Fibroblast of pulmonary artery (primary cell): Measurements from ENCODE around the gene BSN.

Experiments used
- DNase-seq: peaks from one replicate; pipeline ENCODE4 v3.0.0-alpha.2; 2010; ENCODE audit warnings: low read depth
- H3K4me3 ChIP-seq: replicated peaks from 2 replicates; pipeline ENCODE4 v1.5.1; 2011; ENCODE audit warnings: low read depth, mild to moderate bottlenecking, control low read depth, low read length, moderate library complexity
- TF ChIP-seq, protein P1 (sequence below): IDR thresholded peaks from 2 replicates; pipeline ENCODE4 v1.5.1; 2011; ENCODE audit warnings: mild to moderate bottlenecking, control low read depth, low read length, inconsistent platforms; ENCODE audit errors: missing control alignments

BSN gene

DNA sequence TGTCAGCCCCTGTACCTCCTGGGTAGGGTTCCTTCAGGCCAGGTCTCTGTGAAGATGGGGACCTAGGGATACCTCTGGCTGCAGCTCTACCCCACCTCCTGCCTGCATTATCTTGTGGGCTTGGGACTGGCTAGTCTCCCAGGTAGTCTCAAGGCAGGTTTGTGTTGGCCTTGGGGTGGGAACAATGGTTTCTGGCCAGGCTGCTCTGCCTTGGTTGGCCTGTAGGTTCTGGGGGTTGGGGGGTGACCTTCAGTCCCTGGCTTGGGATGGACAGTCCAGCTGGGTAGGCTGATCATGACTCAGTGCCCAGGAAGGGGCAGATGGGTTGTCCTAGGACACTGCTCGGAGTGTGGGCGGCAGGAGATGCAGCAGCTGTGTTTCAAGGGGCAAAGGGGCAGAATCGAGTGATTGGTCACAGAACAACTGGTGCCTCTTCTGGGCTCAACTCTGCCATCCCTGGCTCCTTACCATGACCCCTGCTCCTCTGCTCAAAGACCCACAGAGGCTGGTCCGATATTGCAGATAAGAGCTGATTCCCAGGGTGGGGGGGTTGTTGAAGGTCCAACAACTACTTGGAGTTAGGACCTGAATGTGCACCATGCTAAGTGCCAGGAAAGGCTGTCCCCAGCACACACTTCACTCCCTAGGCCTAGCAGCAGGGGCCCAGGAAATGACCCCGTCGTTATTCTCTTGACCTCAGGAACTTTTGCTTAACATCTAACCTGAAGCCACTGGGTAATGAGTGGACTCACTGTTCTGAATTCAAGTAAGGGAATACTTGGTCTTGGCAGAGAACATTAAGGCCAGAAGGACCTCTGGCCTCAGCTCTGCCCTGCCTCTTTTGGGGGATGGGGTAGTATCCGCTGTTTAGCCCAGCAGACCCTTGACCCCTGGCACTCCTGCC is 18.1 kb upstream of the BSN start:
- DNase-seq: no peak
- H3K4me3 ChIP-seq: no peak overlapping the region
- TF ChIP-seq, protein P1, sequence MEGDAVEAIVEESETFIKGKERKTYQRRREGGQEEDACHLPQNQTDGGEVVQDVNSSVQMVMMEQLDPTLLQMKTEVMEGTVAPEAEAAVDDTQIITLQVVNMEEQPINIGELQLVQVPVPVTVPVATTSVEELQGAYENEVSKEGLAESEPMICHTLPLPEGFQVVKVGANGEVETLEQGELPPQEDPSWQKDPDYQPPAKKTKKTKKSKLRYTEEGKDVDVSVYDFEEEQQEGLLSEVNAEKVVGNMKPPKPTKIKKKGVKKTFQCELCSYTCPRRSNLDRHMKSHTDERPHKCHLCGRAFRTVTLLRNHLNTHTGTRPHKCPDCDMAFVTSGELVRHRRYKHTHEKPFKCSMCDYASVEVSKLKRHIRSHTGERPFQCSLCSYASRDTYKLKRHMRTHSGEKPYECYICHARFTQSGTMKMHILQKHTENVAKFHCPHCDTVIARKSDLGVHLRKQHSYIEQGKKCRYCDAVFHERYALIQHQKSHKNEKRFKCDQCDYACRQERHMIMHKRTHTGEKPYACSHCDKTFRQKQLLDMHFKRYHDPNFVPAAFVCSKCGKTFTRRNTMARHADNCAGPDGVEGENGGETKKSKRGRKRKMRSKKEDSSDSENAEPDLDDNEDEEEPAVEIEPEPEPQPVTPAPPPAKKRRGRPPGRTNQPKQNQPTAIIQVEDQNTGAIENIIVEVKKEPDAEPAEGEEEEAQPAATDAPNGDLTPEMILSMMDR: no peak

DNA sequence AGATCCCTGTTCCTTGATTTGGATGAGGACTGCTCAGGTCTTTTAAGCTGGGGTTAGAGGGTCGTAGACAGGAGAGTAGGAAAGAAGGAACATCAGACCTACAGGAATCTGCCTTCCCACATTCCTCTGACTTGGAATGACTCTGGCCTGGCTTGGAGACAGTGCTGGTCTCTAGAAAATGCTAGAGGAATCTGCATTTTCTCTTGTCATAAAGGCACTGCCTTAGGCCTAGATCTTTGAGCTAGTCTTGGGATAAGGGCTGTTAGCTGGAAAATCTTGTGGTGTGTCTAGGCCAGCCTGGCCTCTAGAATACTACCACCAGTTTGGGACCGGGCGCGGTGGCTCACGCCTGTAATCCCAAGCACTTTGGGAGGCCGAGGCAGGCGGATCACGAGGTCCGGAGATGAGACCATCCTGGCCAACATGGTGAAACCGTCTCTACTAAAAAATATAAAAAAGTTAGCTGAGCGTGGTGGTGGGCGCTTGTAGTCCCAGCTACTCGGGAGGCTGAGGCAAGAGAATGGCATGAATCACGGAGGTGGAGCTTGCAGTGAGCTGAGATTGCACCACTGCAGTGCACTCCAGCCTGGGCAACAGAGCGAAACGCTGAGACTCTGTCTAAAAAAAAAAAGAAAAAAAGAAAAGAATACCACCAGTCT is 17.3 kb upstream of the BSN start:
- DNase-seq: no peak
- no peak overlapping the region for H3K4me3 ChIP-seq
- TF ChIP-seq, protein P1: no peak

DNA sequence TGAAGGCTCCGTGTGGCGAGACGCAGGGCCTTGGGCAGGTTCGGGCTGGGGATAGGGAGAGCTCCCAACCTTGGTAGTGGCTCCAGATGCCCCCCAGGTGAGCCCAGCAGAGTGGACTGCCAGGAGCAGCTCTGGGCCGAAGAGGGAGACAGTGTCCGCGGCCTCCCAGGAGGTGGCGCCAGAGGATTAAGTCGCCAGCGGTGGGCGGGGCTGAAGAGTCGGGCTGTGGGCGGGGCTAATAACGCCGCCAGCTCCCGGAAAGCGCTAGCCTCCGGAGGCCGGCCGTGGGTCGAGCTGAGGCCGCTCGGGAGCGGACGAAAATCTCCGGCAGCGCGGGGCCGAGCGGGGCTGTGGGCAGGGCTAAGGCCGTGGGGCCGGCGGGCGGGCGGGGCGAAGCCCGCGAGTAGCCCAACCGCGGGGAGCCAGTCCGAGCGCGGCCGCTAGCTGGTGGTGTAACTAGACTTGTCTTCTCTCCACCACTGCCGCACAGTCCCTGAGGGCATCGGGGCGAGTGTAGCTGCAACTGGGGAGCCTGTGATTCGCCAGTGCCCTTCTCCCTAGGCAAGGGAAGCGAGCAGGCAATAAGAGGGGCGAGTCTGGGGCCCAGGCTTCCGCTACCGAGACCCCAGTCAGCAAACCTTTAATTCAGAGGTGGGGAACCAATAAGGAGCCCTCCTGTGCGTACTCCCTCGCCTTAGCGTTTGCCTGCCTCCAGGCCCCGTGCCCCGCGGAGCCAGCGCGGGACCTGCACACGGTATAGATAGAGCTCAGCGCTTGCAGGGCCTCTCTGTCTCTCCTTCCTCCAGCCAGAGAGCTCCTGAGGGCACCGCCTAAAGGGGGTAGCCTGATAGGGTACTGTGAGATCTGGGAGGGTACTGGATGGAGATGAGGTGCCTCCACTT is 14.4 kb upstream of the BSN start:
- TF ChIP-seq, protein P1: peak; percentile 70
- H3K4me3 ChIP-seq: peak overlapping the region; percentile 57
- DNase-seq: peak; percentile 96

DNA sequence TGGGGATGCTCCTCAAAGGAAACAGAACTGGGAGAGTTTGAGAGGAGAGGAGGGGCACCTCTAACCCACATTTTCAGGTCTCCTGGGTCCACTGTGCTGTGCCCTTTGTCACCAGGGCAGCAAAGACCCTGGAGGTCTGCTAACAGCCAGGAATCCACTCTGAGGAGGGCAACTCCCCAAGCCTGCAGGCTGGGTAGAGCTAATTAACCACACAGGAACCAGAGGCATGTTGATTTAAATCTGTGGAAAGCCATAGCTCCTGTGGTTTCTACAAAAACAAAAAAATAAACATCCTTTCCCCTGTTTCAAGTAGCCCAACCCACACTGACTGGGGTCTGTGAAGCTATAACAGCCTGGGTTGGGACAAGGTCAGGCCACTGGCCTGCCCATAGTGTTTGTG is 2.2 kb upstream of the BSN start:
- DNase-seq: no peak
- H3K4me3 ChIP-seq: no peak overlapping the region
- TF ChIP-seq, protein P1: no peak

DNA sequence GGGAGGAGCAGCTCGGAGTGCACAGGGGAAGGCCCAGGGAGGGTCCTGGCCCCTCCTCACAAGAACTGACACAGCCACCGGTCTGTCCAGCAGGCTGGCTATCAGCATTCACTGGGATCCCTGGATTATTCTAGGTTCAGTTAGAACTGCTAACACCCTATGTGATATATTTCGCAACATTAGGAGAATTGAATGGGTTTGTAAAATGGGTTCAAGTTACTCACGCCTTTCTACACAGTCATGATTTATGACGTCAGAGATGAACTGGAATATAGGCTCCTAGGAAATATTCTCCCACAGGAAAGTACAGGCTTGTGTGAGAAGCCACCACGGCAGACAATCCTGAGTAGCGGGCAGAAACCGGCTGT is 969 bp upstream of the BSN start:
- peak overlapping the region; percentile 74 for H3K4me3 ChIP-seq
- TF ChIP-seq, protein P1: no peak

DNA sequence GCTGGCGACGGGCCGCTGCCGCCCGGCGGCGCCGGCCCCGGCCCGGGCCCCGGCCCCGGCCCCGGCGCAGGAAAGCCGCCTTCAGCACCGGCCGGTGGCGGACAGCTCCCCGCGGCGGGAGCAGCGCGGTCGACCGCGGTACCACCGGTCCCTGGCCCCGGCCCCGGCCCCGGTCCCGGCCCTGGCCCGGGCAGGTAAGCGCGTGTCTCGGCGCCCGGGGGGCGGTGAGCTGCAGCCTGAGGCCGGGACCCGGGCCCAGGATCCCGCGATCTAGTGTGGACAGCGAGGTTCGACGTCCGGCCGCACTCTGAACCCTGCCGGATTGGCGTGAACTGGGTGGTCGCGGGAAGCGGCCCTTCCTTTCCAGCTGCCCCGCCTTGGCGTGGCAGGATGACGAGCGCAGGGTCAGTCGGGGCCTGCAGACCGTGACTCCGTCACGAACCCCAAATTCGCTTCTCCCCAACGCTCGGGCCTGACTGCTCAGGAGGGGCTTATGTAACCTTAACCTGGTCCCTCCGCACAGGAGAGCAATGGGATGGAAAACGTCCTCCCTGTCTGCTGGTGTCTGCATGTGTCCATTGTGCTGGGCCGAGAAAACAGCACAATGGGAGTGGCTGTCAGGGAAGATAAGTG is 472 bp downstream of the BSN start:
- DNase-seq: peak; percentile 35
- H3K4me3 ChIP-seq: peak overlapping the region; percentile 43
- TF ChIP-seq, protein P1: no peak

More for the DNA sequence above, 969 bp upstream of the BSN start:
- DNase-seq: peak; percentile 57
